HEK293T (cell line): ENCODE results near the gene ZNF35.

Experiments used
- CTCF ChIA-PET: fragments of 350-600 bp; formaldehyde crosslinking; extraction: SDS; loops from one replicate; lab custom pipeline; 2021; ENCODE audit warnings: antibody characterized with exemption, inconsistent platforms; lab: Yijun Ruan, JAX
- POLR2A ChIA-PET: fragments of 350-600 bp; formaldehyde crosslinking; extraction: SDS; loops from one replicate; lab custom pipeline; 2020; ENCODE audit warnings: antibody characterized with exemption, inconsistent platforms; lab: Yijun Ruan, JAX
- DNase-seq: peaks from one replicate; pipeline ENCODE4 v3.0.0; 2012; ENCODE audit warnings: mixed read lengths; ENCODE audit errors: extremely low spot score
- ARNT ChIP-seq: fragments of 450-650 bp; IDR thresholded peaks from 2 replicates; pipeline ENCODE4 v1.6.1; 2017; ENCODE audit warnings: mild to moderate bottlenecking
- BHLHE40 ChIP-seq: fragments of 450-650 bp; IDR thresholded peaks from 2 replicates; pipeline ENCODE4 v1.6.1; 2016; ENCODE audit warnings: mild to moderate bottlenecking, moderate library complexity, borderline replicate concordance
- CTBP1 ChIP-seq: fragments of 450-650 bp; IDR thresholded peaks from 2 replicates; pipeline ENCODE4 v1.6.1; 2016; ENCODE audit warnings: borderline replicate concordance
- ELF4 ChIP-seq: fragments of 450-650 bp; IDR thresholded peaks from 2 replicates; pipeline ENCODE4 v1.6.1; 2017; ENCODE audit warnings: antibody characterized with exemption
- FOXA1 ChIP-seq: fragments of 450-650 bp; IDR thresholded peaks from 2 replicates; pipeline ENCODE4 v1.6.1; 2016; ENCODE audit warnings: mild to moderate bottlenecking
- FOXK2 ChIP-seq: fragments of 450-650 bp; IDR thresholded peaks from 2 replicates; pipeline ENCODE4 v1.6.1; 2016; ENCODE audit warnings: mild to moderate bottlenecking
- FOXM1 ChIP-seq: fragments of 450-650 bp; IDR thresholded peaks from 2 replicates; pipeline ENCODE4 v1.6.1; 2017; ENCODE audit warnings: mild to moderate bottlenecking, borderline replicate concordance
- HDGF ChIP-seq: fragments of 450-650 bp; IDR thresholded peaks from 2 replicates; pipeline ENCODE4 v1.6.1; 2017; ENCODE audit warnings: antibody characterized with exemption, borderline replicate concordance
- L3MBTL2 ChIP-seq: fragments of 450-650 bp; conservative IDR thresholded peaks from 2 replicates; pipeline ENCODE4 v1.6.1; 2016; ENCODE audit warnings: mild to moderate bottlenecking
- LEF1 ChIP-seq: fragments of 450-650 bp; IDR thresholded peaks from 2 replicates; pipeline ENCODE4 v1.6.1; 2017; ENCODE audit warnings: mild to moderate bottlenecking, borderline replicate concordance
- NFRKB ChIP-seq: fragments of 450-650 bp; IDR thresholded peaks from 2 replicates; pipeline ENCODE4 v1.6.1; 2016; ENCODE audit warnings: mild to moderate bottlenecking, moderate library complexity
- SP1 ChIP-seq: fragments of 450-650 bp; IDR thresholded peaks from 2 replicates; pipeline ENCODE4 v1.6.1; 2017
- SUZ12 ChIP-seq: fragments of 450-650 bp; IDR thresholded peaks from 2 replicates; pipeline ENCODE4 v1.6.1; 2016; ENCODE audit warnings: mild to moderate bottlenecking
- TARDBP ChIP-seq: fragments of 450-650 bp; IDR thresholded peaks from 2 replicates; pipeline ENCODE4 v1.6.1; 2016
- ZNF384 ChIP-seq: fragments of 450-650 bp; IDR thresholded peaks from 2 replicates; pipeline ENCODE4 v1.6.1; 2016
- TF ChIP-seq, protein P1 (sequence below): fragments of 450-650 bp; IDR thresholded peaks from 2 replicates; pipeline ENCODE4 v1.6.1; 2016

The ZNF35 gene

DNA sequence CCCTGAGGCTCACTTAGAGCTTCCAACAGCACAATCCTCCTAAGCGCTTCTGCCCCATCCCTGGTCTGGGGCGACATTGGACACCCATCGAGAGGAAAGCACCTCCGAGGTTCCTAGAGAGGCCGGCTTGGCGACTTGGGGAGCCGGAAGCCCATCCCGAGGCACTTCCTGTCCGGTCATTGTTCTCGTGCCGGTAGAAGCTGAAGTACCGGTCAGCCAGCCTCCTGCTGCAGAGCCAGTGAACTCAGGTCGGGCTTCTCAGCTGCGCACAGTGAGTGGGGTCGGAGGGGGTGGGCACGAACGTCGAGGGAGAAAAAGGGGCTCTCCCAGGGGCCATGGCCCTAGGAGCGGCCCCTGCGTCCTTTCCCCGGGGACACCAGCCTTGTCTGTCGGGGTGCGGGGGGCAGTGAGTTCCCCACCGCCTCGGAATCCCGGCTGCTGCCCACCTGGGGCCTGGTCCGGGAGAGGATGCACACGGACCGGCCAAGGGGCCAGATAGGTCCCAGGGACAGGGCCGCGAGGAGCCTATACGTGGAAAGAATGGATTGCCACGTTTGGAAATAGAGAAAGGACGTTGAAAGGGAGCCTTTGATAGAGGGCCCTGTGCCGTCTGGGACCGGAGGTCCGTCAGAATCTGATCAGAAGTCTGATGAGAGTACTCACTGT lies at the start of gene ZNF35:
Gene ZNF35, plus strand, starts transcription at position 169 of the 666 bp plus-strand sequence. CDS start 2,336 bp downstream, outside the sequence.
- DNase-seq: peak; percentile 80
- POLR2A ChIA-PET: interaction anchor here (1.2 to 1.3 kb wide), 4 partner anchors 23 to 137 kb away, joined by 5 to 22 read pairs (median 6); partner anchors contain the start of genes KIAA1143, KIF15 and ZNF197
- CTCF ChIA-PET: no interaction called here
- TF ChIP-seq ELF4 (peak; percentile 61), ZNF384 (no peak), NFRKB (peak; percentile 27; the same call in 1 of the 2 replicates), HDGF (no peak), FOXK2 (no peak), L3MBTL2 (peak; percentile 79)

DNA sequence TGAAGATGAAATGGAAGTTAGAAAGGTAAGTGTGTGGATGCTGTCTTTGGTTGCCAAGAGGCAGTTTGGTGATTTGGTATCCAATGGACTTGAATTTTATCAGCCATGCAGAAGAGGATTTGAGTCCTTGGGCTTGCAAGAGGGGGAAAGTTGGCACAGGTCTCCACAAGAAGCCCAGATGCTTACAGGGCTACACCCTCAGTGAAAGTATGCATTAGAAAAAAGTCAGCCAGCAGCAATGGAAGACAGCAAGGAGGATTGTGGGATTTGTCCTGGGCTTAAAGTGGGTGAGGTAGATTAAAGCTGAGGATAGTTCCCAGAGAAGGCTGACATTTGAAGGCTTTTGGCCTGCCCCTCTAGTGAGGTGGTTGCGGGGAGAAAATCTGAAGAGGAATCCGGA lies 46.8 kb upstream of the ZNF35 start:
- POLR2A ChIA-PET: no interaction called here
- CTCF ChIA-PET: no interaction called here
- DNase-seq: no peak
- TF ChIP-seq FOXM1 (no peak), ARNT (no peak), ZNF384 (no peak), L3MBTL2 (no peak), FOXA1 (no peak), TARDBP (no peak), NFRKB (no peak), BHLHE40 (no peak), SUZ12 (no peak), LEF1 (no peak), ELF4 (no peak), SP1 (no peak), HDGF (no peak), CTBP1 (no peak), FOXK2 (no peak)
- TF ChIP-seq, protein P1, sequence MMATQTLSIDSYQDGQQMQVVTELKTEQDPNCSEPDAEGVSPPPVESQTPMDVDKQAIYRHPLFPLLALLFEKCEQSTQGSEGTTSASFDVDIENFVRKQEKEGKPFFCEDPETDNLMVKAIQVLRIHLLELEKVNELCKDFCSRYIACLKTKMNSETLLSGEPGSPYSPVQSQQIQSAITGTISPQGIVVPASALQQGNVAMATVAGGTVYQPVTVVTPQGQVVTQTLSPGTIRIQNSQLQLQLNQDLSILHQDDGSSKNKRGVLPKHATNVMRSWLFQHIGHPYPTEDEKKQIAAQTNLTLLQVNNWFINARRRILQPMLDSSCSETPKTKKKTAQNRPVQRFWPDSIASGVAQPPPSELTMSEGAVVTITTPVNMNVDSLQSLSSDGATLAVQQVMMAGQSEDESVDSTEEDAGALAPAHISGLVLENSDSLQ: no peak

DNA sequence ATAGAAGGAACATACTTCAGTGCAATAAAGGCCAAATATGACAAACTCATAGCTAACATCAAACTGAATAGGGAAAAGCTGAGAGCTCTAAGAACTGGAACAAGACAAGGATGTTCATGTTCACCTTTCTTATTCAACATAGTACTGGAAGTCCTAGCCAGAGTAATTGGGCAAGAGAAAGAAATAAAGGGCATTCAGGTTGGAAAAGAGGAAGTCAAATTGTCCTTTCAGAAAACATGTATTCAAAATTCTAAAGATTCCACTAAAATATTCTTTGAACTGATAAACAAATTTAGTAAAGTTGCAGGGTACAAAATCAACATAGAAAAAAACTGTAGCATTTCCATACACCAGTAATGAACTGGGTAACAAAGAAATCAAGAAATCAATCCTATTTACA lies 35.9 kb upstream of the ZNF35 start:
- CTCF ChIA-PET: no interaction called here

DNA sequence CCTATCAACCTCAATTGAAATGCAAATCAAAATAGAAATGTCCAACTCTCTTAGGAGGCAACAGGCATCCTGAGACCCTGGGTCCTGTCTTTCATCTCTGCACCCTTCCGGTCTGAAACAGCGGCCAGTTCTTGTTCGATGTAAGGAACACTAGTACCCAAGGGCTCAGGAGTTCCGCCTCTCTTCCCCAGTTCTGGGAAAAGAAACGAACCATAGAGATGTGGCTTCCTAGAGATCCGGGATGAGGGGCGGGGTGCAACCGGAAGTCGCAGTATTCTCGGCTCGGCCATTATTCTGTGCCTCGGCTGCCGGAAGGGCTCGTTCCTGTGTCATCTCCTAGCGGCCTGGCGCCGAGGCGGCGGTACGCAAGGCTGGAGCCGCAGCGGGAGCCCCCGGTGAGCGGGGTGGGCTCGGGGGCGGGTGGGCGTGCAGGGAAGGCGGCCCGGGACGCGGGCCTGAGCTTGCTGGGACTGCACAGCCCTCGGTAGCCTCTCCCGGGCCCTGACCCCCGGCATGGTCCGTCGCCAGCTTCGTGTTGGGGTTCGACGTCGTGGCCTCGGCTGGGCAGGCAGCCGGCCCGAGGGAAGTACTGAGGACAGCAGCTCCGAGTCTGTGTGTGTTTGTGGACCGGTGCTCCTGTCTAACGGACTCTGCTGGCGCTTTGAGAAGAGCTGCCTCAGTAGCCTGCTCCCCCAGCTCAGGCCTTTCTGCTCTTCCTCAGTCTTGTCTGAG lies 23.6 kb upstream of the ZNF35 start, which contains the start of gene ZNF197:
Gene ZNF197, plus strand, starts transcription at position 288 of the 732 bp plus-strand sequence. CDS start 4,119 bp downstream, outside the sequence.
- peak; percentile 82 for TF ChIP-seq ELF4
- no peak for TF ChIP-seq SUZ12
- TF ChIP-seq TARDBP: no peak
- no peak for TF ChIP-seq LEF1
- peak; percentile 51; the same call in 1 of the 2 replicates for TF ChIP-seq CTBP1
- peak; percentile 85 for TF ChIP-seq L3MBTL2
- no peak for TF ChIP-seq BHLHE40
- TF ChIP-seq, protein P1: peak; percentile 20; the same call in 1 of the 2 replicates
- no peak for TF ChIP-seq NFRKB
- ChIA-PET CTCF (interaction anchor here (0.6 to 0.9 kb wide), 2 partner anchors 212 to 389 kb away, joined by 3 read pairs; no protein-coding TSS in a partner anchor), POLR2A (interaction anchor here (0.9 to 2.0 kb wide), 8 partner anchors 10 to 137 kb away, joined by 3 to 22 read pairs (median 4); partner anchors contain the start of genes KIAA1143, KIF15, ZNF35 and ZNF501)
- DNase-seq: peak; percentile 82

More for the DNA sequence above, 35.9 kb upstream of the ZNF35 start:
- POLR2A ChIA-PET: no interaction called here
- TF ChIP-seq FOXK2 (no peak), FOXM1 (no peak), HDGF (no peak), ZNF384 (no peak), ELF4 (no peak), L3MBTL2 (no peak), ARNT (no peak), FOXA1 (no peak), NFRKB (no peak), BHLHE40 (no peak), TARDBP (no peak), SP1 (no peak), LEF1 (no peak), CTBP1 (no peak)
- TF ChIP-seq, protein P1: no peak
- no peak for DNase-seq

DNA sequence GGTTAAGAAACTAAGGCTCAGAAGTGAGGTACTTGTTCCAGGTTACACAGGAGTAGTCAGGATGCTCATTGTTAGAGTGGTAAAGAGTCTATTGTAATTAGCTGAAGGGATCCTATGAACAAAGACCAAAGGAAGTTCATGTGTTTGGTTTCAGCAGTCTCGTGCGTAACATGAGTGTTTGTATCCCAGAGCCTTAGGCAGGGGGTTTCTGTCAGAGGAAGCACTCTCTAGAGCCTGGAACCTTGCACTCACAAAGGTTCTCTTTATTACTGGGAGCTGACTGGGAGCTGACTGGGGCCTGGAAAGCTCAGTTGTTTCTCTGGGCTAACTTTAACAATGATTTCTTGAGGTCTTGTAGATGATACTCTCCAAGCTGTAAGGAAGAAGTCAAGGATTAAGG lies 19.8 kb upstream of the ZNF35 start:
- ChIA-PET CTCF (no interaction called here), POLR2A (no interaction called here)
- no peak for TF ChIP-seq FOXK2
- no peak for TF ChIP-seq L3MBTL2
- no peak for TF ChIP-seq SP1
- no peak for TF ChIP-seq ELF4
- no peak for TF ChIP-seq CTBP1
- no peak for TF ChIP-seq ARNT
- TF ChIP-seq HDGF: no peak
- no peak for TF ChIP-seq NFRKB
- TF ChIP-seq ZNF384: no peak
- TF ChIP-seq FOXM1: no peak
- no peak for DNase-seq

DNA sequence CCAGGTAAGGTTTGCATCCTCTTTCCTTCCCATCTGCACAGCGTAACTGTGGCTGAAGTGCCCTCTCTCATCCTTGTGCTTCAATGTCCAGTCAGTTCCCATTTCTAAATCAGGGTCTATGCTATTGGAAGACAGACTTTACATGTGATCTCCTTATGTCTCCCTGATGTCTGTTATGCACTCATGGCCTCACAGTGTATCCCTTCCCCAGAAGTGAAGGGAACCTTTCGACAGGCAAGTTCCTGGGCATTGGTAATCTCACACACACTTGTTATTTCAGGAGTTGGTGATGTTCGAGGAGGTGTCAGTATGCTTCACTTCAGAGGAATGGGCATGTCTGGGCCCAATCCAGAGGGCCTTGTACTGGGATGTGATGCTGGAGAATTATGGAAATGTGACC lies 16.3 kb upstream of the ZNF35 start:
- ChIA-PET CTCF (no interaction called here), POLR2A (no interaction called here)
- TF ChIP-seq TARDBP (no peak), FOXA1 (no peak), FOXK2 (no peak), BHLHE40 (no peak), LEF1 (no peak), HDGF (no peak), SP1 (no peak), L3MBTL2 (no peak), SUZ12 (no peak), ELF4 (no peak)
- DNase-seq: no peak
